ENCODE data around the gene GPR85. TPM values are rescaled to one million over a fixed set of nuclear protein-coding genes. Genes with fewer than 3 reads are reported as not detected.

GPR85 gene
- total RNA-seq, 1 experiment from 2014 or later = not detected

- TF ChIP-seq CTCF (conservative IDR thresholded peaks at IDR 0.05) = no peak
- H4K5ac ChIP-seq (ENCODE audit: insufficient read length, low read depth, low read length) = no peak overlapping the region
- H2BK5ac ChIP-seq (ENCODE audit: insufficient read length, low read length) = no peak overlapping the region
- no peaks in the 10 kb centered on the region for H3K4me1 ChIP-seq (ENCODE audit: insufficient read depth, low read length)
- H3K14ac ChIP-seq (ENCODE audit: insufficient read depth, low read length) = no peak overlapping the region
- no peak overlapping the region for H3T11ph ChIP-seq (ENCODE audit: low read length)
- H3K4ac ChIP-seq (ENCODE audit: low read depth, low read length) = no peak overlapping the region
- no peaks in the 10 kb centered on the region for H3K79me1 ChIP-seq (ENCODE audit: insufficient read depth, low read depth, low read length, poor library complexity, severe bottlenecking)
- H2AK5ac ChIP-seq (ENCODE audit: insufficient read length, low read length) = no peak overlapping the region
- H2BK15ac ChIP-seq (ENCODE audit: low read depth, low read length) = no peak overlapping the region
- no peaks in the 10 kb centered on the region for H3K23me2 ChIP-seq (ENCODE audit: insufficient read length, low read depth, low read length, poor library complexity, severe bottlenecking)
- no peak overlapping the region for H3K27ac ChIP-seq (ENCODE audit: insufficient read length, low read depth, low read length)
- no peaks in the 10 kb centered on the region for H4K20me1 ChIP-seq (ENCODE audit: control insufficient read depth, insufficient read depth, insufficient read length)
- no peak overlapping the region for H3K4me2 ChIP-seq (ENCODE audit: insufficient read depth, insufficient read length, low read length)
- H3K27me3 ChIP-seq (ENCODE audit: insufficient read depth, low read length) = no peaks in the 10 kb centered on the region
- no peak overlapping the region for H4K91ac ChIP-seq (ENCODE audit: insufficient read length, low read depth, low read length)
- H3K56ac ChIP-seq (ENCODE audit: insufficient read length, low read depth, low read length) = no peak overlapping the region
- H3K79me2 ChIP-seq (ENCODE audit: insufficient read depth, low read length) = no peaks in the 10 kb centered on the region
- no peak for DNase-seq
- H2BK20ac ChIP-seq (ENCODE audit: low read depth, low read length, poor library complexity, severe bottlenecking) = no peak overlapping the region
- no peak overlapping the region for H3K27ac Mint-ChIP-seq
- H2AFZ ChIP-seq (ENCODE audit: low read length) = no peak overlapping the region
- no peak overlapping the region for H3K4me3 Mint-ChIP-seq
- H3K27me3 Mint-ChIP-seq (ENCODE audit: low read depth) = peaks cover 6% of the 10 kb centered on the region; the same call in 1 of the 2 replicates
- no peaks in the 10 kb centered on the region for H3K4me1 Mint-ChIP-seq
- H3K9ac ChIP-seq (ENCODE audit: extremely low read depth, insufficient read length, low read length) = no peak overlapping the region
- H4K8ac ChIP-seq (replicated peaks; ENCODE audit: insufficient read length, low read depth, low read length) = no peak overlapping the region
- no peak overlapping the region for H2BK120ac ChIP-seq (ENCODE audit: low read depth, low read length, poor library complexity, severe bottlenecking)
- H3K9me3 ChIP-seq (ENCODE audit: control insufficient read depth, low read depth, low read length) = no peaks in the 10 kb centered on the region
- no peaks in the 10 kb centered on the region for H3K36me3 Mint-ChIP-seq (ENCODE audit: insufficient read depth in 1 of 3, low read depth in 3 of 3)
- H3K9me3 Mint-ChIP-seq = no peaks in the 10 kb centered on the region
- H3K23ac ChIP-seq (ENCODE audit: insufficient read length, low read depth, low read length) = no peak overlapping the region
- H3K18ac ChIP-seq (ENCODE audit: insufficient read length, low read depth, low read length) = no peak overlapping the region
- no peak overlapping the region for H2BK12ac ChIP-seq (ENCODE audit: insufficient read length, low read depth, low read length)
- WGBS (ENCODE audit: extremely low coverage, insufficient read length, low lambda C conversion rate) = no CpG with 5 or more reads among the region's 1 CpG
These were observed 41.4 kb upstream of the GPR85 start for GRCh38 chr7:113128031-113128430.
